Caco-2 (cell line): Measurements from ENCODE around the gene NOL7. TPM values are rescaled to one million over a fixed set of nuclear protein-coding genes. Genes with fewer than 3 reads are reported as not detected.

Source experiments
- BruUV-seq: library from RNA; stranded (reverse); fragments of 400-500 nt; replicated peaks from 2 replicates; lab custom pipeline; 2021; lab: Mats Ljungman, UMichigan
- CTCF ChIA-PET: fragments of 300-600 bp; sonication (Branson Sonifier 250); formaldehyde crosslinking; loops from one replicate; lab custom pipeline; 2022; ENCODE audit warnings: antibody characterized with exemption; lab: Charles Lee
- POLR2A ChIA-PET: fragments of 300-600 bp; sonication (Branson Sonifier 250); formaldehyde crosslinking; loops from one replicate; lab custom pipeline; 2022; ENCODE audit warnings: antibody characterized with exemption; lab: Charles Lee
- DNase-seq, 2 experiments: peaks; one replicate each; pipeline versions ENCODE4 v3.0.0 to v3.0.0-alpha.2; 2020 to 2022
- H3K27me3 ChIP-seq: replicated peaks from 2 replicates; pipeline ENCODE4 v1.6.0; 2011; ENCODE audit warnings: low read length; ENCODE audit not compliant: control insufficient read depth, insufficient read depth
- H3K36me3 ChIP-seq: 2 replicates; pipeline ENCODE4 v1.5.1; 2011; ENCODE audit warnings: low read length; ENCODE audit not compliant: control insufficient read depth, insufficient read depth
- H3K4me1 ChIP-seq: fragments of 250-450 bp; sonication (Bioruptor Pico); 2 replicates; pipeline ENCODE4 v1.5.1; 2020; ENCODE audit warnings: mild to moderate bottlenecking
- H3K4me3 ChIP-seq: 2 replicates; pipeline ENCODE4 v1.5.1; 2011; ENCODE audit warnings: low read depth, mild to moderate bottlenecking, control low read depth, low read length
- H3K9me3 ChIP-seq: fragments of 250-450 bp; sonication (Bioruptor Pico); 2 replicates; pipeline ENCODE4 v1.5.1; 2020; ENCODE audit warnings: mild to moderate bottlenecking, moderate library complexity
- H3K27ac Mint-ChIP-seq: one replicate; pipeline ENCODE4 v1.8.0; 2022; ENCODE audit warnings: mixed read lengths; ENCODE audit not compliant: unreplicated experiment
- H3K27me3 Mint-ChIP-seq: one replicate; pipeline ENCODE4 v1.8.0; 2022; ENCODE audit warnings: mixed read lengths; ENCODE audit not compliant: insufficient read depth, unreplicated experiment
- H3K36me3 Mint-ChIP-seq: one replicate; pipeline ENCODE4 v1.8.0; 2022; ENCODE audit warnings: mild to moderate bottlenecking, mixed read lengths; ENCODE audit not compliant: insufficient read depth, unreplicated experiment
- H3K4me1 Mint-ChIP-seq: one replicate; pipeline ENCODE4 v1.8.0; 2022; ENCODE audit warnings: low read depth, mixed read lengths; ENCODE audit not compliant: unreplicated experiment
- H3K4me3 Mint-ChIP-seq: one replicate; pipeline ENCODE4 v1.8.0; 2022; ENCODE audit warnings: mild to moderate bottlenecking, moderate library complexity, mixed read lengths; ENCODE audit not compliant: unreplicated experiment
- H3K9me3 Mint-ChIP-seq: one replicate; pipeline ENCODE4 v1.8.0; 2022; ENCODE audit warnings: mixed read lengths; ENCODE audit not compliant: unreplicated experiment
- intact Hi-C: fragments of 100-400 bp; cut with micrococcal nuclease; formaldehyde crosslinking; loops from one replicate; pipeline ENCODE4 v1.10.0; 2022; ENCODE audit not compliant: unreplicated experiment
- total RNA-seq: library from RNA; stranded (reverse); gene quantifications from 2 replicates; pipeline ENCODE4 v1.2.3, GENCODE V29; 2022
- TF ChIP-seq, protein P1 (sequence below), 2 experiments: fragments of 200-600 bp in 1 of 2; IDR thresholded peaks; 1 replicate in 1 of 2; 2 replicates in 1 of 2; pipeline versions ENCODE4 v1.5.1 to v1.8.0; 2011 to 2022; ENCODE audit warnings: antibody characterized with exemption in 1 of 2, control low read depth in 1 of 2, inconsistent platforms in 1 of 2, low read depth in 1 of 2, low read length in 1 of 2, mild to moderate bottlenecking in 1 of 2, moderate library complexity in 1 of 2; ENCODE audit not compliant: insufficient read depth in 1 of 2, severe bottlenecking in 1 of 2, unreplicated experiment in 1 of 2

Gene NOL7
- total RNA-seq, 1 experiment from 2014 or later, result 92.9 TPM

DNA sequence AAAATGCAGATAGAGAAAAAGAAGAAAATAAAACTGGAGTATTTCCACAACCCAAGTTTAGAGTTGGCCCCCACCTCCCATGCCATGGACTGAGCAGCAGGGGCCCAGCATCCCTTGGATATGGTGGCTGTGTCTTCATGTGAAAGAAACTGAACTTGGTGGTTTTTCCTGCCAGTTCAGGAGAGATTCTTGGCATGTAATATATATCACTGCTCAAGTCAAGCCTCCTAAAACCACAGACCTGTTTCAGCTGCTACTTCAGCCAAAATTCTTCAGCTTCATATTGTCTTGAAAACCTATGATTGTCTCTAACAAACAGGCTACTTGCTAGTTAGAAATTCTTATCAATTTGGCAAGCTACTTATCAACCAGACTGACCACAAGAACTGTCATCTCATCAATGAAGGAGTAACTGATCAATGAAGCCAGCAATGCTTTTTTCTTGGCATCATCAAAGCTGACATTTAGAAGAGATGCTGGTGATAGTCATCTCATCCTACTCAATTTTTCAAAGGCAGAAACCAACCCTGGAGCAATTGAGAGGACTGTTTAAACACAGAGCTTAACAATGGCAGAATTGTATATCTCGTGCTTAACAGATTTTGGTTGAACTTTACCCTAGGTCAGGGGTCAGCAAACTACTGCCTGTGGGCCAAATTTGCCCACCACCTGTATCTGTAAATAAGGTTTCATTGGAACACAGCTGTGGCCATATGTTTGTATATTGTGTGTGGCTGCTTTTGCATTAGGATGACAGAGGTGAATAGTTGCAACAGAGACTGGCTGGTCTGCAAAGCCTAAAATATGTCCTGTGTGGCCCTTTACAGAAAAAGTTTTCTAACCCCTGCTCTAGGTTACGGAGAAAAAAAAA, 10.4 kb upstream of the NOL7 start:
- ChIA-PET POLR2A (interaction anchor here (1.0 to 1.8 kb wide), 3 partner anchors 10 to 276 kb away, joined by 3 to 22 read pairs (median 6); partner anchors contain the start of genes NOL7, SIRT5 and TBC1D7), CTCF (interaction anchor here (1.0 to 1.7 kb wide), 3 partner anchors 11 to 30 kb away, joined by 3 to 6 read pairs (median 5); partner anchors contain the start of genes NOL7 and SIRT5)
- Histone ChIP-seq H3K4me3 (no peak overlapping the region), H3K9me3 (no peaks in the 10 kb centered on the region; the same call in 1 of the 2 replicates), H3K27me3 (no peaks in the 10 kb centered on the region), H3K36me3 (no peaks in the 10 kb centered on the region), H3K4me1 (peaks cover 23% of the 10 kb centered on the region)
- Mint-ChIP-seq H3K36me3 (peaks cover 30% of the 10 kb centered on the region), H3K9me3 (no peaks in the 10 kb centered on the region), H3K4me1 (peaks cover 17% of the 10 kb centered on the region), H3K27ac (peak overlapping the region; percentile 26), H3K27me3 (no peaks in the 10 kb centered on the region), H3K4me3 (no peak overlapping the region)
- DNase-seq, result peak in 1 of 2 experiments; percentile 40
- TF ChIP-seq, protein P1, sequence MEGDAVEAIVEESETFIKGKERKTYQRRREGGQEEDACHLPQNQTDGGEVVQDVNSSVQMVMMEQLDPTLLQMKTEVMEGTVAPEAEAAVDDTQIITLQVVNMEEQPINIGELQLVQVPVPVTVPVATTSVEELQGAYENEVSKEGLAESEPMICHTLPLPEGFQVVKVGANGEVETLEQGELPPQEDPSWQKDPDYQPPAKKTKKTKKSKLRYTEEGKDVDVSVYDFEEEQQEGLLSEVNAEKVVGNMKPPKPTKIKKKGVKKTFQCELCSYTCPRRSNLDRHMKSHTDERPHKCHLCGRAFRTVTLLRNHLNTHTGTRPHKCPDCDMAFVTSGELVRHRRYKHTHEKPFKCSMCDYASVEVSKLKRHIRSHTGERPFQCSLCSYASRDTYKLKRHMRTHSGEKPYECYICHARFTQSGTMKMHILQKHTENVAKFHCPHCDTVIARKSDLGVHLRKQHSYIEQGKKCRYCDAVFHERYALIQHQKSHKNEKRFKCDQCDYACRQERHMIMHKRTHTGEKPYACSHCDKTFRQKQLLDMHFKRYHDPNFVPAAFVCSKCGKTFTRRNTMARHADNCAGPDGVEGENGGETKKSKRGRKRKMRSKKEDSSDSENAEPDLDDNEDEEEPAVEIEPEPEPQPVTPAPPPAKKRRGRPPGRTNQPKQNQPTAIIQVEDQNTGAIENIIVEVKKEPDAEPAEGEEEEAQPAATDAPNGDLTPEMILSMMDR (IDR thresholded peaks at IDR 0.05; ENCODE audit: insufficient read depth in 1 of 2, low read depth in 1 of 2, low read length in 1 of 2, severe bottlenecking in 1 of 2, unreplicated experiment in 1 of 2), result no peak
- no TSS peak for BruUV-seq
- intact Hi-C loops, result no loop called here

DNA sequence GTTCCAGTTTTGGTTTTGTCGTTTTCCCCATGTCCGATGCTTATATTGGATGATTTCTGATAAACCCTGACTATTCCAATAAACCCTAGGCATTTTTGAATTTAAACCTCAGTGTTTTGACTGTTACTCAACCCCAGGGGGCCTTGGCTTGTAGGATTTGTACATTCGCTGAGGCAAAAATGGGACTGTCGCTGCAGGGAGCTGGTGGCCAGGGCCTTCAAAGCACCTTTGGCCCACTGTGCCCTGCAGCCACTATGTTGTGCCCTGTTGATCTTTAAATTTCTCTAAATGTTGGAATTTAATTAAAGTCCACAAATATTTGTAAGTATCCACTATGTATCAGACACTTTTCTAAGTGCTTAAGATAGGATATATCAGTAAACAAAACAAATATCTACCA, 9.5 kb upstream of the NOL7 start:
- POLR2A ChIA-PET, result interaction anchor here (1.6 kb wide), 1 partner anchor 31 kb away, joined by 6 read pairs; the partner anchor contains the start of gene SIRT5
- Histone ChIP-seq H3K27me3 (no peaks in the 10 kb centered on the region), H3K4me3 (no peak overlapping the region), H3K4me1 (peaks cover 23% of the 10 kb centered on the region), H3K9me3 (no peaks in the 10 kb centered on the region; the same call in 1 of the 2 replicates), H3K36me3 (no peaks in the 10 kb centered on the region)
- Mint-ChIP-seq H3K4me1 (peaks cover 17% of the 10 kb centered on the region), H3K36me3 (peaks cover 28% of the 10 kb centered on the region), H3K27ac (peak overlapping the region; percentile 15), H3K4me3 (no peak overlapping the region), H3K27me3 (no peaks in the 10 kb centered on the region), H3K9me3 (no peaks in the 10 kb centered on the region)
- BruUV-seq, result no TSS peak
- intact Hi-C loops, result no loop called here
- no peak for DNase-seq
- CTCF ChIA-PET, result no interaction called here
- TF ChIP-seq, protein P1 (IDR thresholded peaks at IDR 0.05; ENCODE audit: insufficient read depth in 1 of 2, low read depth in 1 of 2, low read length in 1 of 2, severe bottlenecking in 1 of 2, unreplicated experiment in 1 of 2), result no peak

DNA sequence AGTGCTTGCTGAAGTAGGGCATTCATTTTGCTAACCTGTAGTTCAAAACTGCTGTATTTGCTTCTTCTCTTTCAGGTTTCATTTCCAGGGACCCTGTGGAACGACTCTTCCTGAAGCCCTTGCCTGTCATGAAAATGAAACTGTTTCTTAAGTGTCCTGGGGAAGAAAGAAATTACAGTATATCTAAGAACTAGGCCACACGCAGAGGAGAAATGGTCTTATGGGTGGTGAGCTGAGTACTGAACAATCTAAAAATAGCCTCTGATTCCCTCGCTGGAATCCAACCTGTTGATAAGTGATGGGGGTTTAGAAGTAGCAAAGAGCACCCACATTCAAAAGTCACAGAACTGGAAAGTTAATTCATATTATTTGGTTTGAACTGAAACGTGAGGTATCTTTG, 3.4 kb upstream of the NOL7 start:
- ChIA-PET CTCF (no interaction called here), POLR2A (no interaction called here)
- no peak for DNase-seq
- Mint-ChIP-seq H3K9me3 (no peaks in the 10 kb centered on the region), H3K36me3 (peaks cover 29% of the 10 kb centered on the region), H3K4me3 (no peak overlapping the region), H3K27me3 (no peaks in the 10 kb centered on the region), H3K27ac (no peak overlapping the region), H3K4me1 (no peaks in the 10 kb centered on the region)
- Histone ChIP-seq H3K36me3 (no peaks in the 10 kb centered on the region), H3K9me3 (no peaks in the 10 kb centered on the region), H3K27me3 (no peaks in the 10 kb centered on the region), H3K4me1 (no peaks in the 10 kb centered on the region; the same call in 1 of the 2 replicates), H3K4me3 (no peak overlapping the region)
- no TSS peak for BruUV-seq
- intact Hi-C loops, result no loop called here
- TF ChIP-seq, protein P1 (IDR thresholded peaks at IDR 0.05; ENCODE audit: insufficient read depth in 1 of 2, low read depth in 1 of 2, low read length in 1 of 2, severe bottlenecking in 1 of 2, unreplicated experiment in 1 of 2), result no peak
